GM21576 (cell line): ENCODE measurements around the gene CD207.
"Not testable (repeated sequence)": the region's sequence is repeated elsewhere in the genome, so short reads cannot be mapped to it uniquely, and the experiment has no call there.

Experiments
- ATAC-seq: cut with Tn5 transposase; IDR thresholded peaks from one replicate; pipeline ENCODE4 v1.9.1; 2021; ENCODE audit warnings: mild to moderate bottlenecking, moderate library complexity; ENCODE audit not compliant: unreplicated experiment

Gene CD207

GRCh38 chr2:70835643-70836042 lies at the start of gene CD207:
Gene CD207, minus strand, starts transcription at chr2:70835816. Its CDS starts 40 bp downstream, at chr2:70835776.
- ATAC-seq, result no peak

- not testable (repeated sequence) for ATAC-seq
These were observed 42.9 kb upstream of the CD207 start for GRCh38 chr2:70878543-70878942.

- not testable (repeated sequence) for ATAC-seq
These were observed 40.5 kb upstream of the CD207 start for GRCh38 chr2:70876138-70876537.

- no peak for ATAC-seq
These were observed 37.9 kb upstream of the CD207 start for GRCh38 chr2:70873541-70873940.

GRCh38 chr2:70871398-70872211 lies 36.0 kb upstream of the CD207 start:
- no peak for ATAC-seq

GRCh38 chr2:70870790-70871189 lies 35.2 kb upstream of the CD207 start:
- no peak for ATAC-seq

- no peak for ATAC-seq
These were observed 33.4 kb upstream of the CD207 start for GRCh38 chr2:70868970-70869369.

GRCh38 chr2:70861777-70862625 lies 26.4 kb upstream of the CD207 start:
- ATAC-seq, result no peak

- ATAC-seq, result no peak
These were observed 20.1 kb upstream of the CD207 start for GRCh38 chr2:70855667-70856066.

GRCh38 chr2:70854411-70854810 lies 18.8 kb upstream of the CD207 start:
- ATAC-seq, result no peak

GRCh38 chr2:70852824-70853223 lies 17.2 kb upstream of the CD207 start:
- no peak for ATAC-seq

- ATAC-seq, result peak; percentile 69
These were observed 16.1 kb upstream of the CD207 start for GRCh38 chr2:70851704-70852103.

- no peak for ATAC-seq
These were observed 15.3 kb upstream of the CD207 start for GRCh38 chr2:70850925-70851324.

GRCh38 chr2:70842401-70842800 lies 6.8 kb upstream of the CD207 start:
- ATAC-seq, result no peak

- no peak for ATAC-seq
These were observed 2.6 kb upstream of the CD207 start for GRCh38 chr2:70837980-70838925.

GRCh38 chr2:70834881-70835280 lies 735 bp downstream of the CD207 start:
- ATAC-seq, result no peak

GRCh38 chr2:70834106-70834505 lies 1.5 kb downstream of the CD207 start:
- no peak for ATAC-seq

GRCh38 chr2:70833246-70833645 lies 2.4 kb downstream of the CD207 start:
- ATAC-seq, result no peak

- ATAC-seq, result no peak
These were observed 3.2 kb downstream of the CD207 start for GRCh38 chr2:70832386-70832785.

- ATAC-seq, result no peak
These were observed 3.8 kb downstream of the CD207 start for GRCh38 chr2:70831861-70832260.

- ATAC-seq, result no peak
These were observed 5.2 kb downstream of the CD207 start for GRCh38 chr2:70830366-70830765.
